ENCODE results near the gene CLP1.

DNA sequence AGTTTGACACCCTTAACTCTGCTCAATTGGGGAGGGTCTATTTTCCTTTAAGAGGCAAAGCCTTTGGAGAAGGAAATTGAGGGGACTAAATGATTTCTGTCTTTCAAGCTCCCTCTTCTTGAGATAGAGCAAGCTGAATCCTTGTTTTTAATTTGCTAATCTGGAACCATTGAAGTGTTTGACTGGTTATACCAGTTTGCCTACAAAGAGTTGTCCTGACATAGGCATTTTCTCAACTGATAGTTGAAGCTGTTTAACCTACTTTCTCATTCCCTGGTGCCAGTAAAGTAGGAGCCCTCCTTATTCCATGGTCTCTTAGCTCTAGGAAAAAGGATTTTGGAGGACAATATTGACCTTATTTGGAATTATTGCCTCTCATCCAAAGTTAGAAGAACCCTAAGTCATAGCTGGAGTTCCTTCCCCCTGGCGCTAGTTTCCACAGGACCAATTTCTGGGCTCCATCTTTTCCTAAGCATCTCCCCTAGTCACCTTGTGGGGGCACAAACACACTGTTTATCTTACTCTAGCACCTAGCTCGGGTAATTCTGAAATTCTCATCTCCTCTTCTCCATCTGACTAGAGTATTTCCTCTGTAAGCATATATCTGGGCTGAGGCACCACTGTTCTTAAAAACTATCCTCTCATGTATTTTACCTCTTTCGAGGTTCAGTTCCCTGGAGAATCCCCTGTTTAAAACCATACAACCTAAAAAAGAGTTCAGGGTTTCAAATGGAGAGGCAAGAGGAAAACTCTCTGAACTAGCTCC is 17.8 kb downstream of the CLP1 start:
- TF ChIP-seq EP300 (IDR thresholded peaks at IDR 0.05; ENCODE audit: borderline replicate concordance in 1 of 2, low read depth in 1 of 2, low read length in 1 of 2) (no peak), EZH2phosphoT487 (IDR thresholded peaks at IDR 0.05; ENCODE audit: borderline replicate concordance, low read depth) (no peak), YY1 (IDR thresholded peaks at IDR 0.05; ENCODE audit: low read depth) (no peak), NRF1 (IDR thresholded peaks at IDR 0.05; ENCODE audit: low read depth, low read length) (no peak), RAD21 (IDR thresholded peaks at IDR 0.05; ENCODE audit: low read length) (no peak), TAF1 (IDR thresholded peaks at IDR 0.05; ENCODE audit: borderline replicate concordance, low read depth, low read length) (no peak), SIN3A (IDR thresholded peaks at IDR 0.05; ENCODE audit: borderline replicate concordance, low read depth, low read length) (no peak), POLR2AphosphoS5 (IDR thresholded peaks at IDR 0.05; ENCODE audit: low read depth, low read length) (no peak), FOSL2 (IDR thresholded peaks at IDR 0.05; ENCODE audit: borderline replicate concordance, low read depth) (no peak)
- TF ChIP-seq, protein P1, sequence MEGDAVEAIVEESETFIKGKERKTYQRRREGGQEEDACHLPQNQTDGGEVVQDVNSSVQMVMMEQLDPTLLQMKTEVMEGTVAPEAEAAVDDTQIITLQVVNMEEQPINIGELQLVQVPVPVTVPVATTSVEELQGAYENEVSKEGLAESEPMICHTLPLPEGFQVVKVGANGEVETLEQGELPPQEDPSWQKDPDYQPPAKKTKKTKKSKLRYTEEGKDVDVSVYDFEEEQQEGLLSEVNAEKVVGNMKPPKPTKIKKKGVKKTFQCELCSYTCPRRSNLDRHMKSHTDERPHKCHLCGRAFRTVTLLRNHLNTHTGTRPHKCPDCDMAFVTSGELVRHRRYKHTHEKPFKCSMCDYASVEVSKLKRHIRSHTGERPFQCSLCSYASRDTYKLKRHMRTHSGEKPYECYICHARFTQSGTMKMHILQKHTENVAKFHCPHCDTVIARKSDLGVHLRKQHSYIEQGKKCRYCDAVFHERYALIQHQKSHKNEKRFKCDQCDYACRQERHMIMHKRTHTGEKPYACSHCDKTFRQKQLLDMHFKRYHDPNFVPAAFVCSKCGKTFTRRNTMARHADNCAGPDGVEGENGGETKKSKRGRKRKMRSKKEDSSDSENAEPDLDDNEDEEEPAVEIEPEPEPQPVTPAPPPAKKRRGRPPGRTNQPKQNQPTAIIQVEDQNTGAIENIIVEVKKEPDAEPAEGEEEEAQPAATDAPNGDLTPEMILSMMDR (IDR thresholded peaks at IDR 0.05): no peak
- TF ChIP-seq, protein P2, sequence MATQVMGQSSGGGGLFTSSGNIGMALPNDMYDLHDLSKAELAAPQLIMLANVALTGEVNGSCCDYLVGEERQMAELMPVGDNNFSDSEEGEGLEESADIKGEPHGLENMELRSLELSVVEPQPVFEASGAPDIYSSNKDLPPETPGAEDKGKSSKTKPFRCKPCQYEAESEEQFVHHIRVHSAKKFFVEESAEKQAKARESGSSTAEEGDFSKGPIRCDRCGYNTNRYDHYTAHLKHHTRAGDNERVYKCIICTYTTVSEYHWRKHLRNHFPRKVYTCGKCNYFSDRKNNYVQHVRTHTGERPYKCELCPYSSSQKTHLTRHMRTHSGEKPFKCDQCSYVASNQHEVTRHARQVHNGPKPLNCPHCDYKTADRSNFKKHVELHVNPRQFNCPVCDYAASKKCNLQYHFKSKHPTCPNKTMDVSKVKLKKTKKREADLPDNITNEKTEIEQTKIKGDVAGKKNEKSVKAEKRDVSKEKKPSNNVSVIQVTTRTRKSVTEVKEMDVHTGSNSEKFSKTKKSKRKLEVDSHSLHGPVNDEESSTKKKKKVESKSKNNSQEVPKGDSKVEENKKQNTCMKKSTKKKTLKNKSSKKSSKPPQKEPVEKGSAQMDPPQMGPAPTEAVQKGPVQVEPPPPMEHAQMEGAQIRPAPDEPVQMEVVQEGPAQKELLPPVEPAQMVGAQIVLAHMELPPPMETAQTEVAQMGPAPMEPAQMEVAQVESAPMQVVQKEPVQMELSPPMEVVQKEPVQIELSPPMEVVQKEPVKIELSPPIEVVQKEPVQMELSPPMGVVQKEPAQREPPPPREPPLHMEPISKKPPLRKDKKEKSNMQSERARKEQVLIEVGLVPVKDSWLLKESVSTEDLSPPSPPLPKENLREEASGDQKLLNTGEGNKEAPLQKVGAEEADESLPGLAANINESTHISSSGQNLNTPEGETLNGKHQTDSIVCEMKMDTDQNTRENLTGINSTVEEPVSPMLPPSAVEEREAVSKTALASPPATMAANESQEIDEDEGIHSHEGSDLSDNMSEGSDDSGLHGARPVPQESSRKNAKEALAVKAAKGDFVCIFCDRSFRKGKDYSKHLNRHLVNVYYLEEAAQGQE (IDR thresholded peaks at IDR 0.05; ENCODE audit: low read depth, low read length): no peak
- TF ChIP-seq, protein P3, sequence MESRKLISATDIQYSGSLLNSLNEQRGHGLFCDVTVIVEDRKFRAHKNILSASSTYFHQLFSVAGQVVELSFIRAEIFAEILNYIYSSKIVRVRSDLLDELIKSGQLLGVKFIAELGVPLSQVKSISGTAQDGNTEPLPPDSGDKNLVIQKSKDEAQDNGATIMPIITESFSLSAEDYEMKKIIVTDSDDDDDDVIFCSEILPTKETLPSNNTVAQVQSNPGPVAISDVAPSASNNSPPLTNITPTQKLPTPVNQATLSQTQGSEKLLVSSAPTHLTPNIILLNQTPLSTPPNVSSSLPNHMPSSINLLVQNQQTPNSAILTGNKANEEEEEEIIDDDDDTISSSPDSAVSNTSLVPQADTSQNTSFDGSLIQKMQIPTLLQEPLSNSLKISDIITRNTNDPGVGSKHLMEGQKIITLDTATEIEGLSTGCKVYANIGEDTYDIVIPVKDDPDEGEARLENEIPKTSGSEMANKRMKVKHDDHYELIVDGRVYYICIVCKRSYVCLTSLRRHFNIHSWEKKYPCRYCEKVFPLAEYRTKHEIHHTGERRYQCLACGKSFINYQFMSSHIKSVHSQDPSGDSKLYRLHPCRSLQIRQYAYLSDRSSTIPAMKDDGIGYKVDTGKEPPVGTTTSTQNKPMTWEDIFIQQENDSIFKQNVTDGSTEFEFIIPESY (IDR thresholded peaks at IDR 0.05; ENCODE audit: borderline replicate concordance, low read depth): no peak
